ENCODE measurements around the gene GUCY2D.
A peak's percentile ranks its signal among the peaks of the same experiment; 100 is the strongest.
"Not testable (repeated sequence)": the region's sequence is repeated elsewhere in the genome, so short reads cannot be mapped to it uniquely, and the experiment has no call there.

GUCY2D gene

DNA sequence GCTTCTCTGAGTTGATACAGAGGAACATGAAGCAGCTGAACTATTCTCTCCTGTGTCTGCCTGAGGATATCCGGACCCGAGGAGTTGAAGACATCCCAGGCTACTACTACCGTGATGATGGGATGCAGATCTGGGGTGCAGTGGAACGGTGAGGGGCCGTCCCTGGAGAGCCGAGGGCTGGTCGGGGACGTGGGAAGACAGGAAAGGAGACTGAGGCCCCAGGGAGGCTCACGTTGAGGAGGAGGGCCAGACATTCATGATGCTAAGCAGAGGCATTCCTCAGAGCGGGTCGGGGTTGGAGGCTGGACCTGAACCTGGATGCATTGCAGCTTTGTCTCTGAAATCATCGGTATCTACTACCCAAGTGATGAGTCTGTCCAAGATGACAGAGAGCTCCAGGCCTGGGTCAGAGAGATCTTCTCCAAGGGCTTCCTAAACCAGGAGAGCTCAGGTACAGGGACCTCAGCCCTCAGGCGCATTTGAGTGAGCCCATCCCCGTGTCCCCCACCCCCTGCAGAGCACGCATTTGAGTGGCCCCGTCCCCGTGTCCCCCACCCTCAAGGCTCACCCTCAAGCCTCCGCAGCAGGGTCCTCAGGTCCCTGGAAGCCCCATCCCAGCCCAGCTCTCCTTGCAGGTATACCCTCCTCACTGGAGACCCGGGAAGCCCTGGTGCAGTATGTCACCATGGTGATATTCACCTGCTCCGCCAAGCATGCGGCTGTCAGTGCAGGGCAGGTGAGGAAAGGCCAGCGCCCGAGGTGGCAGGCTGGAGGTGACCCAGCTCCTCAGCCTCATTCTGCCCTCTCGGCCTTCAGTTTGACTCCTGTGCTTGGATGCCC is 44.7 kb downstream of the GUCY2D start:
- DNase-seq: no peak

DNA sequence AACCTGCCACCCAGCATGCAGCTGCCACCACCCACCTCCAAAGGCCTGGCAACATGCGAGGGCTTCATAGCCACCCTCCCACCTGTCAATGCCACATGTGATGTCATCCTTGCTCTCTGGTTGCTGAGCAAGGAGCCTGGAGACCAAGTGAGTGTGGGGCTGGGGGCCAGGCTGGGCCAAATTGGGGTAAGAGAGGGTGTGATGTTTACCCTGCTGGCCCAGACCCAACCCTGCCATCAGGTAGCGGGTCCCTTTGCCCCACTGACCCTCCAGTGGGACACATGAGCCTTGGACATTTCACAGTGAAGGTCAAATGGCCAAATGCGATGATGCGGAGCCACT is 45.3 kb downstream of the GUCY2D start:
- DNase-seq: no peak

DNA sequence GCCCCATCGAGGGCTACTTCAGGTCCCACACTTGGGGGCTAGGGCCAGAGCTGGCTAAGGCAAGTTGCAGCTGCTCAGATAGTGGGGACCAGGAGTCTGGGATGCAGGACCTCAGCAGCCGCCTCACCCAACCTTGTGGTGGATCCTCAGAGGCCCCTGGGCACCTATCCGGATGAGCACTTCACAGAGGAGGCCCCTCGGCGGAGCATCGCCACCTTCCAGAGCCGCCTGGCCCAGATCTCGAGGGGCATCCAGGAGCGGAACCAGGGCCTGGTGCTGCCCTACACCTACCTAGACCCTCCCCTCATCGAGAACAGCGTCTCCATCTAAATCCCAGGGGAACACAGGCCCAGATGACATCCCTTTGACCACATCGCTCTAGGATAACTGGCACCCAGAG is 45.8 kb downstream of the GUCY2D start:
- DNase-seq: no peak

DNA sequence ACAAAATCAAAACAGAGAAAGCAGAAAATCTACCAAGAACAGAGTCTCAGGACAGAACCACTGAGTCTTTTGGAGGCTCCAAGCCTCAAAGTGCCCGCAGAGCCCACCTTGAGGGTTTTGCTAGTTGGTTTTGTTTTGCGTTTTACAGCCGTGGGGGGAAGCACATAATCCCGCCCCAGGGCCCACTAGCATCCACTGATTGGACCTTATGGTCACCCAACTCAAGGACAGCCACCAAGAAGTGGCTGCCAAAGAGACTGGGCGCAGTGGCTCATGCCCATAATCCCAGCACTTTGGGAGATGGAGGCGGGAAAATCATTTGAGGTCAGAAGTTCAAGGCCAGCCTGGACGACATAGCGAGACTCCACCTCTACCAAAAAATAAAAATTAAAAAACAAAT is 46.3 kb downstream of the GUCY2D start:
- no peak for DNase-seq

DNA sequence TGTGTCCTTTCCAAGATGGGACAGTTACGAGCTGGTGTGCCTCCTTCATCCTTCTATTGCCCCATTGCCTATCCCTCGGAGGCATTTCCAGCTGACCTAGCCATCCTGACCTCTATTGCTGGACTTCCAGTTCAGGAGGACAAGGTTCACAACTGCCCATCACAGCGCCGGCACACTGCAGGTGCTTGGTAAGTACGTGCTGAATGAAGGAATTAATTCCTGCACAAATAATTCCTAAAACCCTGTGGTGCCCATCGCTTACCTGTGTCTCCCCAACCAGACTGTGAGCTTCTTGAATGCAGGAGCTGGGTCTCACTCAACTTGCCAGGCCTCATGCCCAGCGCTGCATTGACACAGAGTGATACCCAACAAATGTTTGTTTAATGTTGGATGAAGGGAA is 49.4 kb downstream of the GUCY2D start:
- no peak for DNase-seq

DNA sequence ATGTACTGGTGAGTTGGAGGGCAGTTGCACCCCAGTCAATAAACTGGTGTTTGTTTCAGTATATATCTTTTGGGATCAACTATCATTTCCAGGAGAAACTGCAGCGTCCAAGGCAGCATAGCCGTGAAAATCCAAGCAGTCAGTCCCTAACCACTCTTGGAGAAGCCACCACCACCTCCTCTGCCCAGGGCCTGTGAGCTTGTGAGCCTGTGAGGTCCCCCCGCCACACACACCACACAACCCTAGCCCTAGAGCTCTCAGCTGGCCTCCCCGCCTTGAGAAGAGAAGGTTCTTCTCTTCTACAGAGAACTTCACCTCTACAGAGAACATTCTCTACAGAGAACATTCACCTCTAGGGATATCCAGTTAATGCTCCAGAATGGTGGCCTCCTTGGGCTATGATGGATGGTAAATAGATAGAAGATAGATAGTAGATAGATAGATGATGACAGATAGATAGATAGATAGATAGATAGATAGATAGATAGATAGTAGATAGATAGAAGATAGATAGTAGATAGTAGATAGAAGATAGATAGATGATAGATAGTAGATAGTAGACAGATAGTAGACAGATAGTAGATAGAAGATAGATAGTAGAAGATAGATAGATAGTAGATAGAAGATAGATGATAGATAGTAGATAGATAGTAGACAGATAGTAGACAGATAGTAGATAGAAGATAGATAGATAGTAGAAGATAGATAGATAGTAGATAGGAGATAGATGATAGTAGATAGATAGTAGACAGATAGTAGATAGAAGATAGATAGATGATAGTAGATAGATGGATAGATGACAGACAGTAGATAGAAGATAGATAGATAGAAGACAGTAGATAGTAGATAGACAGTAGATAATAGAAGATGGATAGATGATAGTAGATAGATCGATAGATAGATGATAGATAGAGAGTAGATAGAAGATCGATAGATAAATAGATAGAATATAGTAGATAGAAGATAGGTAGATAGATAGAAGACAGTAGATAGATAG is 50.1 kb downstream of the GUCY2D start:
- no peak for DNase-seq

DNA sequence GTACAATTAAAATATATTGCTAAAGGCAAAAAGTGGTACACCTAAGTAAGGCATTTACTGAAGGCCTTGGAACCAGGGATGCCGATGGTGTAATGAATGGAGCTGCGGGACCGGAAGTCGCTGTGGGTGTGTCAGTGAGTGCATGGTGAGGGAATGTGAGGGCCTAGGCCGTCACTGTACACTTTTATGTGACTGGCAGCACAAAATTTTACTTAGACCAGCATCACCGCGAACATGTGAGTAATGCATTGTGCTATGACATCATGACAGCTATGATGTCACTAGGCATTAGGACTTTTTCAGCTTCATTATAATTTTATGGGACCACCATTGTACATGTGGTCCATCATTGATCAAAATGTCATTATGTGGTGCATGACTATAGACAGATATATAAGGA is 51.2 kb downstream of the GUCY2D start:
- DNase-seq: no peak

DNA sequence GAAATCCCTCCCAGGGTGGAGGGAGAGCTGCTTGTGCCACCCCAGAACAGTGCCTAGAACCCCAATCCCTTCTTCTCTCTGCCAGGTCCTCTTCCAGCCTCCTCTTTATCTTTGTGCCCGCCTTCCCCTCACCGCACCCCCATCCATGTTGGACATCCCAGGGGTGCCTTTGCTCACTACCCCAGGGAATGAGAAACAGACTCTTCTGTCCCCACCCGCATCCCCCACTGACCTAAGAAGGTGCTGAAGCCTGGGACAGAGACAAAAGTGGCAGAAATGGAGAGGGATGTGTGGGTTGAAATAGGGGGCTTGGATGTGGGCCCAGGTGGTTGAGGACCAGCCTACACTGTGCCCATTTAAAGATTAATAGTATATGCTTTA is 53.4 kb downstream of the GUCY2D start:
- DNase-seq: no peak

DNA sequence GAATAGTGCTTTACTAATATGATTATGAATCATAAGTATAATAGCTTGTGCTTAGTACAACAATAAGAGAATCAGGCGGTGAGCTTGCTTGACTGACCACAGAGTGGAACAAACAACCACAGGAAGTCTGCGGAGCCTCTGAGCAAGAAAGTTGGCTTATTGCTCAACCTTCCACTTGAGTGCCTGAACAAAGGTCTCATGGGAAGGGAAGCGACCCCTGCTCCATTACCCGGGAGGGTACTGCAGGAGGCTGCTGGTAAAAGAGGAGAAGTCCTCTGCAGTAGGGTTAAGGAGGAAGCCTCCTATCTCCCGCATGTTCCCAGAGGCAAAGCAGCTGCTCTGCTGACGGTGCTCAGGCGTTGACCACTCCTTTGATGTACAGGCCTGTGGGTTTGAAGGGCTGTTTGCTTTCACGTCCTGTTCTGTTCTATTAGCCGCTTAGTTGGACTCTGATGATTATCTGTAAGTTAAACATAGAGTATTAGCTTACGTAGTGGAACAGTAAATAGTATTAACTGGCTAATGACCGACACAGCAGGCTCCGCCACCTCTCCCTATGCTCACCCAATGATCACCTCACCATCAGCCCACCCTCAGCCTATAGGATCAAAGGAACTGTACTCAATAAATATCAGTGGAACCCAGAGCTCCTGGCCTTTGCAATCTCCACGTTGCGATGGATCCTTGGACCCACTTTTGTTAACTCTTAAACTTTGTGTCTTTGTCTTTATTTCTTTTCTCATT is 54.0 kb downstream of the GUCY2D start:
- peak; percentile 25 for DNase-seq

DNA sequence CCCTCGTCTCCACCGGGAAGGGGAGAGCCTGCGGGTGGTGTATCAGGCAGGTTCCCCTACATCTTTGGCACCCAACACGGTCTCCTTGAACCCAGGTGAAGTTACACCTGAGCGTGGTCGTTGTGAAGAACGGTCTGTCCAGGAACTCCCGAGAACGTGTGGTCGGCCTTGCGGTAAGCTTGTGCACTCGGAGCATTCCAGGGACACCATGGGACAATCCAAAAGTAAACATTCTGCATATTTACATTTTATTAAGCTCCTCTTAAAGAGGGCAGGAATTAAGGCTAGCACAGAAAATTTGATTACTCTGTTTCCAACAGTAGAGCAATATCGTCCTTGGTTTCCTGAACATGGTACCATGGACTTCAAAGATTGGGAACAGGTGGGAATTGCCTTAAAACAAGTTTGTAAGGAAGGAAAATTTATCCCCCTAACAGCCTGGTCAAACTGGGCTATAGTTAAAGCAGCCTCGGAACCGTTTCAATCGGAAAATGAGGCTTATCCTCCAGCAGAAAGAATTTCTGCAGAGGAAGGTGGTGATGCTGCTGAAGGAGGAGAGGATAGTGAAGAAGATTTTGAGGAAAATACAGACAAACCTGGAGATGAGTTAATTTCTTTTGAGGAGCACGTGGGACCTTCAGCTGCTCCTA is 54.7 kb downstream of the GUCY2D start:
- DNase-seq: no peak

DNA sequence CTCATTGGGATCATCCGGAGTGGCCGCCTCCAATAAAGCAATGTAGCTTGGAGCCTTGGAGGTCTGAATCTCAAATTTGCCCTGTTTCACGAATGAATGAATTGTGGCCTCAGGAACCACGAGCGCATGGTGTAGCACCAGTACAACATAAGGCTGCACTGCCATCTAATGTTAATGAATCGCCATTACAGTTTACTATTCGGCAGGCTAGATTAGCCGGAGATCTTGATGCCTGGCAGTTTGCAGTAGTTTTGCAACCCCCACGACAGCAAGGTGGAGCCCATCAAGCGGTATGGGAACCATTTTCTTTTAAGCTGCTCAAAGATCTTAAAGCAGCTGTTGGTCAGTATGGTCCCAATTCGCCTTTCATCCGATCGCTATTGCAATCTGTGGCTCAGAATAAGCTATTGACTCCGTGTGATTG is 55.3 kb downstream of the GUCY2D start:
- DNase-seq: peak; percentile 58

DNA sequence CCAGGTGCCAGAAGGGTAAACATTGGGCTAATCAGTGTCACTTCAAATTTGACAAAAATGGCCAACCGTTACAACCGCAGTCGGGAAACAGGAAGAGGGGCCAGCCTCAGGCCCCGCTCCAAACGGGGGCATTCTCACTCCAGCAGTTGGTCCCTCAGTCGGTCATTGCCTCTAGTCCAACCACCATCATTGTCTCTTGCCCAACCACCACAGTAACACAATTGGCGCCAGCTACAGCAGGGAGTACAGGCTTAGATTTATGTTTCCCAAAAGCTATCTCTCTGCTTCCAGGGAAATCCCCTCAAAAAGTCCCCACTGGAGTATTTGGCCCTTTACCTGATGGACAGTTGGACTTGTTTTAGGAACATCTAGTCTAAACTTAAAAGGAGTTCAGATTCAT is 56.7 kb downstream of the GUCY2D start:
- no peak for DNase-seq

DNA sequence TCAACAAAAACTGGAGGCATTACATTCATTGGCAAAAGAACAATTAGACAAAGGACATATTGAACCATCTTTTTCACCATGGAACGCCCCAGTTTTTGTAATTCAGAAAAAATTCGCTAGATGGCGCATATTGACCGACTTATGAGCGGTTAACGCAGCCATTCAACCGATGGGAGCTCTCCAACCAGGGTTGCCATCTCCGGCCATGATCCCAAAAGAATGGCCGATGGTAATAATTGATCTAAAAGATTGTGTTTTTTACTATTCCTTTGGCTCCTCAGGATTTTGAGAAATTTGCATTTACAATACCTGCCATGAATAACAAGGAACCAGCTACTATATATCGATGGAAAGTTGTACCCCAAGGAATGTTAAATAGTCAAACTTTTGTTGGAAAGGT is 57.9 kb downstream of the GUCY2D start:
- DNase-seq: peak; percentile 8

DNA sequence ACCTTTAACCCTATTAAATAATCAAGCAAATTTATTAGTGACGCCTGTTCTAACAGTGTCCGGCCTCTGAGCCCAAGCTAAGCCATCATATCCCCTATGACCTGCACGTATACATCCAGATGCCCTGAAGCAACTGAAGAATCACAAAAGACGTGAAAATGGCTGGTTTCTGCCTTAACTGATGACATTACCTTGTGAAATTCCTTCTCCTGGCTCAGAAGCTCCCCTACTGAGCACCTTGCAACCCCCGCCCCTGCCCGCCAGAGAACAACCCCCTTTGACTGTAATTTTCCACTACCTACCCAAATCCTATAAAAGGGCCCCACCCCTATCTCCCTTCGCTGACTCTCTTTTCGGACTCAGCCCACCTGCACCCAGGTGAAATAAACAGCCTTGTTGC is 59.4 kb downstream of the GUCY2D start:
- DNase-seq: not testable (repeated sequence)

DNA sequence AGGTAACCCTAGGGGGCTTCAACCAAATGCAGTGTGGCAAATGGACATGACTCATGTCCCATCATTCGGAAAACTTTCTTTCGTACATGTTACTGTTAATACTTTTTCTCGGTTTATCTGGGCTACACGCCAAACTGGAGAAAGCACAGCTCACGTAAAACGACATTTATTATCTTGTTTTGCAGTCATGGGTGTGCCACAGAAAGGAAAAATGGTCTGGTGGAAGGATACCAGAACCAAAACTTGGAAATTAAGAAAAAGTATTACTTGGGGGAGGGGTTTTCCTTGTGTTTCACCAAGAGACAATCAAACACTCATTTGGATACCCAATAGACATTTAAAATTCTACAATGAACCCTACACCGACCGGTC is 60.0 kb downstream of the GUCY2D start:
- no peak for DNase-seq

DNA sequence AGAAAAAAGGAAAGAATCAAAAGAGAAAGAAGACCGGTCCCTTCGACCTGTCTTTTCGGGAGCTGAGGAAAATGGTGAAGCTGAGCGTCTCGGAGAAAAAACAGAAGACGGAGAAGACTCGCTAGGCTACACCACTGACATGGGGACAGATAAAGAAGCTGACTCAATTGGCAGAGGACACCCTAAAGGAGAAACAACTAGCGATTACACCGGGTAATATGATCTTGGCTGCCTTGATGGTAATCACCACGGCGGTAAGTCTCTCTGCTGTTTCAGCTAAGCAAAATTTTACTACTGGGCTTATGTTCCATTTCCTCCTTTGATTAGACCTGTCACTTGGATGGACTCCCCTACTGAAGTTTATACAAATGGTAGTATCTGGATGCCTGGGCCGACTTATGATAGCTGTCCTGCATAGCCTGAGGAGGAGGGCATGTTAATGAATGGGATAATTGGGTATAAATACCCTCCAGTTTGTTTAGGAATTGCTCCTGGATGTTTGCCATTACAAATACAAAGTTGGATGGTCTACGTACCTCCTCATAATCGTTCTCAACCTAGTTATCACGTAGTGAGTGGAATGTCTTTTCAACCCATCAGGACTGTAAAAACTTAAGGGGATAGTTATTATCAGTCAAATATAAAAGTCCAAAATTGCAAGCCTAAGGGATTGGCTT is 60.5 kb downstream of the GUCY2D start:
- no peak for DNase-seq

DNA sequence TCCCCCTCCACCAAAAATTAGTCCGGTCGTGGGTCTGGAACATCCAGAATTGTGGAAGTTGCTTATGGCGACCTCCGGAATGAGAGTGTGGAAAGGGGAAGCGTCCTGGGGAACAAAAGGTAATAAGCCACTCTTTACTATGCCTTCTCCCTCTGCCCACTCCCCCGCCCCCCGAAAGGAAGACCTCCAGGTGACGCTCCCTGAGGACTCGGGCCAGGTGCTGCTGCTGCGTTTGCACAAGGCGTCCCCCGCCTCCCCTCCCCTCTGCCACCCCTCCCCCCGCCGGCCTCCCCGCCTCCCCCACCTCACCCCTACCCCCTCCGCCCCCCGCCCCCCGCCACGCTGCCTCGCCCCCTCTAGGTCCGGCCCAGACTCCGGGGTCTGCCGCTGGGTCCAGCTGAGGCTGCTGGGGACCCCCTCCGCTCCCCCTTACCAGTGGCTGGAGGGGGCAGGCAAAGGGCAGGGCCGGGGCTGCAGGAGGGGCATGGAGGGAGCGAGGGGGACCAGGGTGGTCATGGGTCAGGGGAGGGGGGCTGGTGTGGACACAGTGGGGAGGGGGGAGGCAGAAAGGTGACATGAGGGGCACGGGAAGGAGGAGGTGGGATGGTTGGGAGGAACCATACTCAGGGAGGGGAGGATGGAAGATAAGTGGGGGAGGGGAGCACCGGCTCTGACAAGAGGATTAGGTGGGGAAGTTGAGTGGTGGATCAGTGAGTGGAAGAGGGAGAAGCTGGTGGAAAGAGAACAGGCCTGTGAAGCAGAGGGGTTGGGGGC is 61.5 kb downstream of the GUCY2D start:
- DNase-seq: no peak

DNA sequence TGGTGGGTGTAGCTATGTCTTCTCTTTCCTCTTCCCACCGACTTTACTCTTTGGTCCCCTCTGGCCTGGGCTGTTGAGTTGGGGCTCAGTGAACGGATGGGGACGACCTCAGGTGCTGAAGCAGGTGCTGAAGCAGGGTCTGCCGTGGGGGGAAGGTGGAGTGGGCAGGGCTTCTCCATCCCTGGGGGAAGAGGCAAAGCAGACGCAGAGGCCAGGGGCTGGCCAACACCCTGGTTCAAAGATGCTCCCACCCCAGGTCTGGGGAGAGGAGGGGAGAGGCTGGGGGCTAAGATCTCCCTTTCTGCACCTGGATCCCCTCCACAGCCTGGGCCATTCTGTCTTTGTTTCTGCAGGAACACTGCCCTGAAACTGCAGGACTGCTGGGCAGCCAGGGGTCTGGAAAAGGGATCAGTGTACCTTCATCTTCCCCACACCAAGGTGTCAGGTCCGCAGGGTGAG is 62.2 kb downstream of the GUCY2D start:
- DNase-seq: no peak

DNA sequence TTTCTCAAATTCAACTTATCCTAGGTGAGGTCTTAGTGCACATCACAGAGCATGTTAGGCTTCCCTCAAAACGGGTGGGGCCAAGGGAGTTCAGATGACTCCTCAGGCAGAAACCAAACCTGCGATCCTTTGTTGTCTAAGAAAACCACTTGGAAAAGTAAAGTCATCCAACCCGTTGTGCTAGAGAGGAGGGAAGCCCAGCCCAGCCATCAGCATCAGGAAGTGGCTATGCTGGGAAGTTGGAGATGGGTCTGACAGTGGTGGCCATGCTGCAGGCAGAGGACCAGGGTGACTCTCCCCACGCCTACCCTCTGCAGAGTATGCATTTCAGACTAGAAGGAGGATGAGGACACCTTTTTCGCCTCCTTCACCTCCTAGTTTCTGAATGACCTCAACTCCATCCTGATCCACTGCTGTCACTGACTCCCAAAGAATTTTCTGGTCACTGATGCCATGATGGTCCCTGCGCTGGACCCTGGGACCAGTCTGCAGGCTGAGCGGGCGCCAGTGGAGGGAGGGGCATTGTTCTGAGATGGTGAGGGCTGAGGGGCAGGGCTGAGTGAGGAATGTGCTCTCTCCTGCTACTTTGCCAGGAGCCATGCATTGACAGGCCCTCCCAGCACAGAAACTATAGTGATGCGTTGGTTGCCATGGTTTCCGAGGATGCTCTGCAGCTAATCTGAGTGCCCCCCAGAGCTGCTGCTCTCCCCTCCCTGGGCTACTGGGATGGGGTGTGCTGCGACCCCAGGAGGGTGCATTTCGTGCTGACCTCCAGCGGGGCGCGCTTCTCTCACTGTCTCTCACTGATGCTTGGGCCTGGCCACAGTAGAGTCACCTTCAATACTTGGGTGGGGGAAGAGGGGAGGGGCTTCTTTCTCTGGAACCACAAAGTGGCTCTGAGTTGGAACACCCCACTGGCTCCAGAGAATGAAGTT is 64.7 kb downstream of the GUCY2D start:
- no peak for DNase-seq

DNA sequence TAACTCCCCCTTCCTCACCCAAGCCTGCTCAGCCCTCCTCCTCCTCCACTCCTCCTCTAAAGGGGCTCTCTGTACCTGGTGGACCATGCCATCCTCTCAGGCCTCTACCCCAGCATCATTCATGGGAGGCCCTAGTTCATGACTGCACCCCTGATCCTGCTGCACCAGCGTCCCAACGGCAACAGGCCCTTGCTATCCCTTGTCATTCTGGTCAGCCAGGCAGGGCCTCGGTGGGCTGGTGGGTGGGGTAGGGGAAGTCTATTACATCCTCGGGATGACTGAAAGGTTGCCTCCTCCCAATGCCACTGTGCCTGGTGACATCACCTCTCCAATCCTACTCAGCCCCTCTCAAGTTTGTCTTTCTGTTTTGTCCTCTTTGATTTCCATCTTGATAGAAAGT is 65.4 kb downstream of the GUCY2D start:
- DNase-seq: no peak
